ENCODE data around the gene SORCS2. TPM values are rescaled to one million over a fixed set of nuclear protein-coding genes. Genes with fewer than 3 reads are reported as not detected.

The SORCS2 gene
- total RNA-seq, 1 experiment from 2014 or later, result 4.1 TPM

DNA sequence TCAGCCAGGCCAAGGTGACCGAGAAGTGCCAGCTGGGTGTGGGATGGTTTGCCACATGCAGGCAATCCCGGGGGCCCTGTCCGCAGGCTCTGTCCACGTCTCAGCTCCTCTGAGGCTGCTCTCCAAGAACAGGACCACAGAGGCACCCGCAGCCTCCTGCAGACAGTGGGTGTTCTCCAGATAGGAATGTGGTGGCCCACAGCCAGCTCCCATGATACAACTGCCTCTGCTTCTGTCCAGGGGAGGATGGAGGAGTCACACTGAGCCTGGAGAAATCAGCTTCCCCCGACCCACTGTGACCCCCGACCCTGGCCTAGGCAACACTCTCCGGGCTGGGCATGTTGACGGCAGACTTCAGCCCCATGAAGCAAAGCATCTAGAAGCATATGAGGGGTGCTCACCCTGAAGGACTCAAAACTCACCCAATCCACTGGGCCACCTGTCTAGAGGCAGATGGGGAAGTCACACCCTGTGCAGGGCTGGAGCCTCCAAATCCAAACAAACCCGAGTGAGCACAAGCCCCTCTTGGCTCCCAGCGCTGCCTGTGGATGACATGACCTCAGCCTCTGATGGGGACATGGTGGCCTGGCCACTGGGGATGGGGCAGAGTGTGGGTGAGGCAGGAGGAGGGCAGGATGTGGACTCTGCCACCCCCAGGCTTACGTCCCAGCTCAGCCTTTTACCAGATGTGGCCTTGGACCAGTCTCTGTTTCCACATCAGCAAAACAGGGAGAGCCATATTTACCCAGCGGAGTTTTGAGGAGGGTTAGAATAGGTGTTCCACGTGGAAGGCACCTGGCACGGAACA, 140.1 kb downstream of the SORCS2 start:
- Histone ChIP-seq H3K79me2 (ENCODE audit: low read length) (no peaks in the 10 kb centered on the region), H3K27me3 (ENCODE audit: low read length) (no peaks in the 10 kb centered on the region), H3K9ac (ENCODE audit: low read length) (no peak overlapping the region), H3F3A (ENCODE audit: low read length, unreplicated experiment) (no peaks in the 10 kb centered on the region), H3K36me3 (ENCODE audit: low read depth, low read length) (no peaks in the 10 kb centered on the region), H3K4me2 (ENCODE audit: low read length) (no peak overlapping the region), H3K9me2 (replicated peaks; ENCODE audit: low read length) (no peaks in the 10 kb centered on the region), H3K27ac (ENCODE audit: low read length) (no peak overlapping the region), H3K4me3 (ENCODE audit: low read length) (no peak overlapping the region), H2AFZ (ENCODE audit: low read length) (no peak overlapping the region), H3K9me3 (ENCODE audit: low read length) (no peaks in the 10 kb centered on the region), H3K4me1 (ENCODE audit: insufficient read depth, low read length) (peaks cover 15% of the 10 kb centered on the region), H4K20me1 (ENCODE audit: low read length) (no peaks in the 10 kb centered on the region)
- DNase-seq, result no peak
- CTCF ChIA-PET, result no interaction called here
- no peak for ATAC-seq
- no TSS peak for BruUV-seq (replicated peaks)
- intact Hi-C loops (cut with micrococcal nuclease), result no loop called here
- POLR2A ChIA-PET (ENCODE audit: unreplicated experiment), result no interaction called here
- TF ChIP-seq, protein P1, sequence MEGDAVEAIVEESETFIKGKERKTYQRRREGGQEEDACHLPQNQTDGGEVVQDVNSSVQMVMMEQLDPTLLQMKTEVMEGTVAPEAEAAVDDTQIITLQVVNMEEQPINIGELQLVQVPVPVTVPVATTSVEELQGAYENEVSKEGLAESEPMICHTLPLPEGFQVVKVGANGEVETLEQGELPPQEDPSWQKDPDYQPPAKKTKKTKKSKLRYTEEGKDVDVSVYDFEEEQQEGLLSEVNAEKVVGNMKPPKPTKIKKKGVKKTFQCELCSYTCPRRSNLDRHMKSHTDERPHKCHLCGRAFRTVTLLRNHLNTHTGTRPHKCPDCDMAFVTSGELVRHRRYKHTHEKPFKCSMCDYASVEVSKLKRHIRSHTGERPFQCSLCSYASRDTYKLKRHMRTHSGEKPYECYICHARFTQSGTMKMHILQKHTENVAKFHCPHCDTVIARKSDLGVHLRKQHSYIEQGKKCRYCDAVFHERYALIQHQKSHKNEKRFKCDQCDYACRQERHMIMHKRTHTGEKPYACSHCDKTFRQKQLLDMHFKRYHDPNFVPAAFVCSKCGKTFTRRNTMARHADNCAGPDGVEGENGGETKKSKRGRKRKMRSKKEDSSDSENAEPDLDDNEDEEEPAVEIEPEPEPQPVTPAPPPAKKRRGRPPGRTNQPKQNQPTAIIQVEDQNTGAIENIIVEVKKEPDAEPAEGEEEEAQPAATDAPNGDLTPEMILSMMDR (conservative IDR thresholded peaks at IDR 0.05; ENCODE audit: low read depth, low read length), result no peak
- TF ChIP-seq EZH2phosphoT487 (IDR thresholded peaks at IDR 0.05; ENCODE audit: borderline replicate concordance, low read length) (no peak), EZH2 (IDR thresholded peaks at IDR 0.05; ENCODE audit: low read length, unreplicated experiment) (no peak)

DNA sequence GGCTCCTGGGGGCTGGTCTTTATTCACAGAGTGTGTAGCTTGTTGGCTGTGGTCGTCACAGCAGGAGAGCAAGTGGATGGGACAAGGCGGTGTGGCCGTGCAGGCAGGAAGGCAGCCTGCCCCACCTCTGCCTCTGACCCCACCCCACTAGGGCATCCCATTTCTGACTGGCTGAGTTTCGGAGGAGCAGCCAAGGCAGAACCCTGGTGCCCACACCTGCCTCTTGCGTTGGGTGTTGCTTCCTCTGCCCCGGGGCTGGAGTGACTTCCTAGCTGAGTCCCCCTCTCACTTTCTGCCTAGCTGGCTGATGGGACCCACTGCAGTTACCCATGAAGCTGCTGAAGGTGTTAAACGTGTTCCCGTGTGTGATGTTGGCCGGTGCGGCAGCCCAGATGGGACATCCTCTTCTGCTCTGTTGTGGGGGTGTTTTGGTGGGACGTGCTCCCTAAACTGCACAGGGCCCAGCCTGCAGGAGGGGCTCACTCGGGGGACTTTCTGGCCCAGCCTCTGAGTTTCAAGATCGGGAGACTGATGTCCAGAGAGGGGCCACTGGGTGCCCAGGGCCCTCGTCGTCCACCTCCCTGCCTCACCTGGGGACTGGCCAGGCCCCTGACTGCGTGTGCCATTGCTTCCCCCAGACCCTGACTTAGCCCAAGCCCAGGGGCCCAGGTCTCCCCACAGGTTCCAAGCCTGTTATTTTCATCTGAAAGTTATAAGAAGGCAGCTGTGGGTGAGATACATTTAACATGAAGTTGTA, 140.9 kb downstream of the SORCS2 start:
- Histone ChIP-seq H3K27ac (ENCODE audit: low read length) (no peak overlapping the region), H3K9me3 (ENCODE audit: low read length) (no peaks in the 10 kb centered on the region), H3K4me2 (ENCODE audit: low read length) (no peak overlapping the region), H4K20me1 (ENCODE audit: low read length) (no peaks in the 10 kb centered on the region), H3K4me3 (ENCODE audit: low read length) (no peak overlapping the region), H2AFZ (ENCODE audit: low read length) (no peak overlapping the region), H3K4me1 (ENCODE audit: insufficient read depth, low read length) (peaks cover 15% of the 10 kb centered on the region), H3K9ac (ENCODE audit: low read length) (no peak overlapping the region), H3K36me3 (ENCODE audit: low read depth, low read length) (no peaks in the 10 kb centered on the region), H3F3A (ENCODE audit: low read length, unreplicated experiment) (no peaks in the 10 kb centered on the region), H3K27me3 (ENCODE audit: low read length) (no peaks in the 10 kb centered on the region), H3K9me2 (replicated peaks; ENCODE audit: low read length) (no peaks in the 10 kb centered on the region), H3K79me2 (ENCODE audit: low read length) (no peaks in the 10 kb centered on the region)
- no peak for DNase-seq
- ATAC-seq, result no peak
- BruUV-seq (replicated peaks), result no TSS peak
- TF ChIP-seq EZH2 (IDR thresholded peaks at IDR 0.05; ENCODE audit: low read length, unreplicated experiment) (no peak), EZH2phosphoT487 (IDR thresholded peaks at IDR 0.05; ENCODE audit: borderline replicate concordance, low read length) (no peak)
- TF ChIP-seq, protein P1 (conservative IDR thresholded peaks at IDR 0.05; ENCODE audit: low read depth, low read length), result no peak
- CTCF ChIA-PET, result no interaction called here
- POLR2A ChIA-PET (ENCODE audit: unreplicated experiment), result no interaction called here
- intact Hi-C loops (cut with micrococcal nuclease), result no loop called here

Data from PC-3 (cell line).